ENCODE results near the gene MUC6.

MUC6 gene

GRCh38 chr11:1030086-1030485 lies 6.4 kb downstream of the MUC6 start:
- Histone ChIP-seq H3K9ac (ENCODE audit: low read depth, low read length) (no peak overlapping the region), H3K27me3 (ENCODE audit: control insufficient read depth, insufficient read depth, low read length) (no peaks in the 10 kb centered on the region), H3K9me3 (ENCODE audit: control insufficient read depth, insufficient read depth, low read length) (no peaks in the 10 kb centered on the region), H3K4me3 (ENCODE audit: low read depth, low read length) (no peak overlapping the region), H3K36me3 (ENCODE audit: control insufficient read depth, insufficient read depth, low read length) (peaks cover 2% of the 10 kb centered on the region), H3K4me1 (ENCODE audit: control insufficient read depth, insufficient read depth, low read length) (no peaks in the 10 kb centered on the region)

- H3K9me3 ChIP-seq (ENCODE audit: control insufficient read depth, insufficient read depth, low read length), result no peaks in the 10 kb centered on the region
- H3K27me3 ChIP-seq (ENCODE audit: control insufficient read depth, insufficient read depth, low read length), result no peaks in the 10 kb centered on the region
- H3K9ac ChIP-seq (ENCODE audit: low read depth, low read length), result no peak overlapping the region
- H3K4me3 ChIP-seq (ENCODE audit: low read depth, low read length), result no peak overlapping the region
- H3K36me3 ChIP-seq (ENCODE audit: control insufficient read depth, insufficient read depth, low read length), result peaks cover 2% of the 10 kb centered on the region
- H3K4me1 ChIP-seq (ENCODE audit: control insufficient read depth, insufficient read depth, low read length), result no peaks in the 10 kb centered on the region
Observed at GRCh38 chr11:1029654-1030053, 6.9 kb downstream of the MUC6 start.

GRCh38 chr11:1029051-1029450 lies 7.5 kb downstream of the MUC6 start:
- Histone ChIP-seq H3K9ac (ENCODE audit: low read depth, low read length) (no peak overlapping the region), H3K36me3 (ENCODE audit: control insufficient read depth, insufficient read depth, low read length) (peaks cover 5% of the 10 kb centered on the region), H3K4me1 (ENCODE audit: control insufficient read depth, insufficient read depth, low read length) (no peaks in the 10 kb centered on the region), H3K4me3 (ENCODE audit: low read depth, low read length) (no peak overlapping the region), H3K9me3 (ENCODE audit: control insufficient read depth, insufficient read depth, low read length) (no peaks in the 10 kb centered on the region), H3K27me3 (ENCODE audit: control insufficient read depth, insufficient read depth, low read length) (no peaks in the 10 kb centered on the region)

GRCh38 chr11:1028616-1029015 lies 7.9 kb downstream of the MUC6 start:
- Histone ChIP-seq H3K9ac (ENCODE audit: low read depth, low read length) (no peak overlapping the region), H3K4me3 (ENCODE audit: low read depth, low read length) (no peak overlapping the region), H3K27me3 (ENCODE audit: control insufficient read depth, insufficient read depth, low read length) (no peaks in the 10 kb centered on the region), H3K4me1 (ENCODE audit: control insufficient read depth, insufficient read depth, low read length) (no peaks in the 10 kb centered on the region), H3K9me3 (ENCODE audit: control insufficient read depth, insufficient read depth, low read length) (no peaks in the 10 kb centered on the region), H3K36me3 (ENCODE audit: control insufficient read depth, insufficient read depth, low read length) (peaks cover 5% of the 10 kb centered on the region)

- Histone ChIP-seq H3K4me3 (ENCODE audit: low read depth, low read length) (no peak overlapping the region), H3K27me3 (ENCODE audit: control insufficient read depth, insufficient read depth, low read length) (no peaks in the 10 kb centered on the region), H3K9me3 (ENCODE audit: control insufficient read depth, insufficient read depth, low read length) (no peaks in the 10 kb centered on the region), H3K9ac (ENCODE audit: low read depth, low read length) (no peak overlapping the region), H3K4me1 (ENCODE audit: control insufficient read depth, insufficient read depth, low read length) (no peaks in the 10 kb centered on the region), H3K36me3 (ENCODE audit: control insufficient read depth, insufficient read depth, low read length) (peaks cover 5% of the 10 kb centered on the region)
Observed at GRCh38 chr11:1028291-1028540, 8.3 kb downstream of the MUC6 start.

- H3K4me3 ChIP-seq (ENCODE audit: low read depth, low read length), result no peak overlapping the region
- H3K9me3 ChIP-seq (ENCODE audit: control insufficient read depth, insufficient read depth, low read length), result no peaks in the 10 kb centered on the region
- H3K27me3 ChIP-seq (ENCODE audit: control insufficient read depth, insufficient read depth, low read length), result no peaks in the 10 kb centered on the region
- H3K9ac ChIP-seq (ENCODE audit: low read depth, low read length), result no peak overlapping the region
- no peaks in the 10 kb centered on the region for H3K4me1 ChIP-seq (ENCODE audit: control insufficient read depth, insufficient read depth, low read length)
- peaks cover 5% of the 10 kb centered on the region for H3K36me3 ChIP-seq (ENCODE audit: control insufficient read depth, insufficient read depth, low read length)
Observed at GRCh38 chr11:1027483-1028290, 8.8 kb downstream of the MUC6 start.

- no peaks in the 10 kb centered on the region for H3K9me3 ChIP-seq (ENCODE audit: control insufficient read depth, insufficient read depth, low read length)
- H3K4me3 ChIP-seq (ENCODE audit: low read depth, low read length), result no peak overlapping the region
- peaks cover 5% of the 10 kb centered on the region for H3K36me3 ChIP-seq (ENCODE audit: control insufficient read depth, insufficient read depth, low read length)
- no peak overlapping the region for H3K9ac ChIP-seq (ENCODE audit: low read depth, low read length)
- no peaks in the 10 kb centered on the region for H3K4me1 ChIP-seq (ENCODE audit: control insufficient read depth, insufficient read depth, low read length)
- H3K27me3 ChIP-seq (ENCODE audit: control insufficient read depth, insufficient read depth, low read length), result no peaks in the 10 kb centered on the region
Observed at GRCh38 chr11:1026641-1027482, 9.7 kb downstream of the MUC6 start.

GRCh38 chr11:1026163-1026450 lies 10.4 kb downstream of the MUC6 start:
- H3K27me3 ChIP-seq (ENCODE audit: control insufficient read depth, insufficient read depth, low read length), result no peaks in the 10 kb centered on the region
- H3K4me3 ChIP-seq (ENCODE audit: low read depth, low read length), result no peak overlapping the region

GRCh38 chr11:1025410-1026162 lies 10.9 kb downstream of the MUC6 start:
- Histone ChIP-seq H3K27me3 (ENCODE audit: control insufficient read depth, insufficient read depth, low read length) (no peaks in the 10 kb centered on the region), H3K4me3 (ENCODE audit: low read depth, low read length) (no peak overlapping the region), H3K36me3 (ENCODE audit: control insufficient read depth, insufficient read depth, low read length) (peaks cover 5% of the 10 kb centered on the region), H3K9me3 (ENCODE audit: control insufficient read depth, insufficient read depth, low read length) (no peaks in the 10 kb centered on the region), H3K4me1 (ENCODE audit: control insufficient read depth, insufficient read depth, low read length) (no peaks in the 10 kb centered on the region), H3K9ac (ENCODE audit: low read depth, low read length) (no peak overlapping the region)

More at GRCh38 chr11:1026163-1026450, 10.4 kb downstream of the MUC6 start:
- no peaks in the 10 kb centered on the region for H3K9me3 ChIP-seq (ENCODE audit: control insufficient read depth, insufficient read depth, low read length)
- H3K9ac ChIP-seq (ENCODE audit: low read depth, low read length), result no peak overlapping the region
- no peaks in the 10 kb centered on the region for H3K4me1 ChIP-seq (ENCODE audit: control insufficient read depth, insufficient read depth, low read length)
- peaks cover 5% of the 10 kb centered on the region for H3K36me3 ChIP-seq (ENCODE audit: control insufficient read depth, insufficient read depth, low read length)

GRCh38 chr11:1024597-1025409 lies 11.7 kb downstream of the MUC6 start:
- peaks cover 5% of the 10 kb centered on the region for H3K36me3 ChIP-seq (ENCODE audit: control insufficient read depth, insufficient read depth, low read length)
- no peaks in the 10 kb centered on the region for H3K9me3 ChIP-seq (ENCODE audit: control insufficient read depth, insufficient read depth, low read length)
- no peaks in the 10 kb centered on the region for H3K27me3 ChIP-seq (ENCODE audit: control insufficient read depth, insufficient read depth, low read length)
- no peak overlapping the region for H3K9ac ChIP-seq (ENCODE audit: low read depth, low read length)
- H3K4me3 ChIP-seq (ENCODE audit: low read depth, low read length), result no peak overlapping the region
- no peaks in the 10 kb centered on the region for H3K4me1 ChIP-seq (ENCODE audit: control insufficient read depth, insufficient read depth, low read length)

GRCh38 chr11:1023811-1024596 lies 12.5 kb downstream of the MUC6 start:
- Histone ChIP-seq H3K36me3 (ENCODE audit: control insufficient read depth, insufficient read depth, low read length) (peaks cover 5% of the 10 kb centered on the region), H3K9me3 (ENCODE audit: control insufficient read depth, insufficient read depth, low read length) (no peaks in the 10 kb centered on the region), H3K27me3 (ENCODE audit: control insufficient read depth, insufficient read depth, low read length) (no peaks in the 10 kb centered on the region), H3K9ac (ENCODE audit: low read depth, low read length) (no peak overlapping the region), H3K4me1 (ENCODE audit: control insufficient read depth, insufficient read depth, low read length) (no peaks in the 10 kb centered on the region), H3K4me3 (ENCODE audit: low read depth, low read length) (no peak overlapping the region)

All from iPS-15b (cell line).